HepG2 (cell line): ENCODE measurements around the gene ANKIB1. TPM values are rescaled to one million over a fixed set of nuclear protein-coding genes. Genes with fewer than 3 reads are reported as not detected.

ENCODE experiments used
- ATAC-seq: fragments of 200-7000 bp; cut with Tn5 transposase; 3 replicates; pipeline ENCODE4 v1.9.1; 2020; ENCODE audit warnings: mild to moderate bottlenecking, moderate library complexity
- BruUV-seq: library from RNA; stranded (reverse); fragments of 400-500 nt; replicated peaks from 2 replicates; lab custom pipeline; 2021; lab: Mats Ljungman, UMichigan
- CTCF ChIA-PET: fragments of 300-600 bp; formaldehyde crosslinking; extraction: SDS; loops from one replicate; lab custom pipeline; 2021; ENCODE audit warnings: low total read pairs, inconsistent platforms, low intra/inter-chr PET ratio; lab: Yijun Ruan, JAX
- POLR2A ChIA-PET: fragments of 350-600 bp; sonication (Branson Sonifier 250); formaldehyde crosslinking; loops from one replicate; lab custom pipeline; 2020; ENCODE audit warnings: antibody characterized with exemption, inconsistent platforms; lab: Yijun Ruan, JAX
- DNase-seq: peaks from one replicate; pipeline ENCODE4 v3.0.0-alpha.2; 2015; ENCODE audit warnings: low spot score
- FAIRE-seq: peaks from 3 replicates; lab custom pipeline; 2011; peaks lifted over from hg19 to GRCh38; lab: Jason Lieb, UNC
- H2AFZ ChIP-seq: one replicate; pipeline ENCODE4 v1.6.1; 2011; ENCODE audit warnings: low read length, inconsistent platforms
- H3K27ac ChIP-seq: fragments of 300-600 bp; 3 replicates; pipeline ENCODE4 v1.8.0; 2011; ENCODE audit warnings: mixed run types, mild to moderate bottlenecking, mixed read lengths, low read length, inconsistent platforms; ENCODE audit not compliant: insufficient read depth; ENCODE audit errors: extremely low read length
- H3K27me3 ChIP-seq, 2 experiments: fragments of 200-600 bp in 1 of 2; 2 replicates in 1 of 2; 3 replicates in 1 of 2; pipeline versions ENCODE4 v1.6.0 to v1.8.0; 2011; ENCODE audit warnings: low read length in 2 of 2, mild to moderate bottlenecking in 2 of 2, moderate library complexity in 2 of 2, inconsistent platforms in 1 of 2; ENCODE audit not compliant: insufficient read depth in 2 of 2, control insufficient read depth in 1 of 2
- H3K36me3 ChIP-seq, 2 experiments: fragments of 200-600 bp in 1 of 2; replicated peaks in 1 of 2; 2 replicates in 1 of 2; 3 replicates in 1 of 2; pipeline versions ENCODE4 v1.5.1 to v1.8.0; 2011; ENCODE audit warnings: low read length in 2 of 2, inconsistent platforms in 1 of 2; ENCODE audit not compliant: insufficient read depth in 2 of 2, control insufficient read depth in 1 of 2
- H3K4me1 ChIP-seq: 2 replicates; pipeline ENCODE4 v1.5.1; 2012; ENCODE audit warnings: low read length, inconsistent platforms; ENCODE audit not compliant: insufficient read depth
- H3K4me2 ChIP-seq: 2 replicates; pipeline ENCODE4 v1.6.0; 2011; ENCODE audit warnings: low read depth, low read length, inconsistent platforms
- H3K4me3 ChIP-seq, 3 experiments: fragments of 200-600 bp in 1 of 3; sonication (generic), shearing (Covaris generic) in 1 of 3; replicated peaks in 1 of 3; 2 replicates each; pipeline ENCODE4 v1.5.1; 2011 to 2016; ENCODE audit warnings: low read length in 3 of 3, inconsistent platforms in 2 of 3, low read depth in 2 of 3, mild to moderate bottlenecking in 2 of 3, control low read depth in 1 of 3, mixed read lengths in 1 of 3; ENCODE audit not compliant: insufficient read depth in 1 of 3
- H3K79me2 ChIP-seq: one replicate; pipeline ENCODE4 v1.6.1; 2011; ENCODE audit warnings: low read length, inconsistent platforms; ENCODE audit not compliant: insufficient read depth
- H3K9ac ChIP-seq: 2 replicates; pipeline ENCODE4 v1.6.0; 2011; ENCODE audit warnings: mild to moderate bottlenecking, low read depth, low read length, inconsistent platforms; ENCODE audit not compliant: insufficient read depth
- H3K9me3 ChIP-seq: 2 replicates; pipeline ENCODE4 v1.5.1; 2012; ENCODE audit warnings: mild to moderate bottlenecking, low read length
- H4K20me1 ChIP-seq: 2 replicates; pipeline ENCODE4 v1.6.0; 2011; ENCODE audit warnings: inconsistent platforms, mild to moderate bottlenecking, low read length, moderate library complexity; ENCODE audit not compliant: insufficient read depth
- ADNP ChIP-seq: sonication (generic); formaldehyde crosslinking; IDR thresholded peaks from 2 replicates; pipeline ENCODE4 v1.4.0; 2020; ENCODE audit warnings: missing genetic modification reagents
- SP5 ChIP-seq: IDR thresholded peaks from 2 replicates; pipeline ENCODE4 v1.6.1; 2016; ENCODE audit warnings: low read depth, borderline replicate concordance
- TRIM24 ChIP-seq: sonication (generic); formaldehyde crosslinking; IDR thresholded peaks from 2 replicates; pipeline ENCODE4 v1.8.0; 2022; ENCODE audit warnings: mild to moderate bottlenecking, missing genetic modification reagents
- UBTF ChIP-seq: sonication (generic); formaldehyde crosslinking; IDR thresholded peaks from 2 replicates; pipeline ENCODE4 v1.4.0; 2020; ENCODE audit warnings: mild to moderate bottlenecking, missing genetic modification reagents
- ZFP82 ChIP-seq: sonication (generic); formaldehyde crosslinking; IDR thresholded peaks from 2 replicates; pipeline ENCODE4 v1.5.1; 2020; ENCODE audit warnings: mild to moderate bottlenecking, missing genetic modification reagents, borderline replicate concordance
- ZNF563 ChIP-seq: sonication (generic); formaldehyde crosslinking; IDR thresholded peaks from 2 replicates; pipeline ENCODE4 v1.8.0; 2022; ENCODE audit warnings: mild to moderate bottlenecking, moderate library complexity, missing genetic modification reagents
- ZSCAN20 ChIP-seq: sonication (generic); formaldehyde crosslinking; IDR thresholded peaks from 2 replicates; pipeline ENCODE4 v1.4.0; 2020; ENCODE audit warnings: missing genetic modification reagents, mild to moderate bottlenecking, borderline replicate concordance
- WGBS: methylation state at CpG from one replicate; pipeline ENCODE4 v1.1.6; 2017; ENCODE audit warnings: low lambda C conversion rate; 5-methylcytosine and 5-hydroxymethylcytosine counted together
- in situ Hi-C: cut with HindIII; loops from 2 replicates; pipeline ENCODE4 v1.10.0; 2017; ENCODE audit warnings: low pct_unique_long_range_greater_than_20kb; ENCODE audit not compliant: extremely low pct_ligation_motif_present
- intact Hi-C: fragments of 100-400 bp; cut with micrococcal nuclease; formaldehyde crosslinking; loops from one replicate; pipeline ENCODE4 v1.10.0; 2022; ENCODE audit not compliant: unreplicated experiment
- polyA plus RNA-seq, 8 experiments: library from polyadenylated mRNA; depleted of rRNA in 3 of 8; stranded (reverse) in 7 of 8; unstranded in 1 of 8; fragments of >200 nt; fragmentation: Illumina TruSeq in 4 of 8; extraction: Trizol in 4 of 8; gene quantifications; 2 replicates each; pipeline versions ENCODE4 v1.2.1 to v1.2.3, GENCODE V29; 2011 to 2016; ENCODE audit warnings: low read depth in 4 of 8, missing spikeins in 1 of 8, mixed read lengths in 1 of 8; ENCODE audit not compliant: insufficient read depth in 1 of 8
- total RNA-seq, 5 experiments: library from RNA; depleted of rRNA; stranded (reverse); fragments of >200 nt; fragmentation: Illumina TruSeq; extraction: Trizol; gene quantifications; 2 replicates each; pipeline ENCODE4 v1.2.3, GENCODE V29; 2016; ENCODE audit warnings: low read depth in 1 of 5
- TF ChIP-seq, protein P1 (sequence below): sonication (generic); formaldehyde crosslinking; IDR thresholded peaks from 2 replicates; pipeline ENCODE4 v1.5.0; 2020; ENCODE audit warnings: missing genetic modification reagents
- TF ChIP-seq, protein P2 (sequence below), 2 experiments: IDR thresholded peaks; 2 replicates each; pipeline ENCODE4 v1.6.1; 2011 to 2012; ENCODE audit warnings: low read length in 2 of 2, borderline replicate concordance in 1 of 2, low read depth in 1 of 2, mild to moderate bottlenecking in 1 of 2, moderate library complexity in 1 of 2
- TF ChIP-seq, protein P3 (sequence below): IDR thresholded peaks from 2 replicates; pipeline ENCODE4 v1.4.0; 2020; ENCODE audit warnings: mild to moderate bottlenecking, missing genetic modification reagents

The ANKIB1 gene
- total and polyA plus RNA-seq, 2 of the 13 experiments (the other 11 are each of a cell fraction or from before 2014, with no cell fraction given): 28.7 to 29.6 TPM

DNA sequence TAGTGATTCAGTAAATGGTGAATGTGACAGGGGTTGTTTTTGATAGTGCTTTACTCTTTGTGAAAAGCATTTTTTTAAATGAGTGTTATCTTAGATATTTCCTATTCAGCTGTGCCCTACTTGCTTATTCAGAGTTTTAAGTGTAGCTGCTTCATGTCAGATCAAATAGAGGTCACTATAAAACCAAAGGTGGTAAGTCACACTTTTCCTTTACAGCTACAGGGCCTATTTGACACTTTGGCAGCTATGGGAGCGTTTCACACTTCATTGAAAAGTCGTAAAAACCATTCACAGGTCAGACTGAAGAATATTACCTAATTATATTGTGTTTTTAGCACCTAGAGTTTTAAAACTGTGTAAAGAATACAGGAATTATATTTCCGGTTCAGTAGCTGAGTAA, 67.3 kb downstream of the ANKIB1 start (continued):
- TF ChIP-seq UBTF (CRISPR knock-in tag): no peak
- TF ChIP-seq ADNP (CRISPR knock-in tag): no peak
- no peak for TF ChIP-seq ZFP82 (CRISPR knock-in tag)
- no peak for TF ChIP-seq SP5 (CRISPR knock-in tag)
- TF ChIP-seq, protein P1, sequence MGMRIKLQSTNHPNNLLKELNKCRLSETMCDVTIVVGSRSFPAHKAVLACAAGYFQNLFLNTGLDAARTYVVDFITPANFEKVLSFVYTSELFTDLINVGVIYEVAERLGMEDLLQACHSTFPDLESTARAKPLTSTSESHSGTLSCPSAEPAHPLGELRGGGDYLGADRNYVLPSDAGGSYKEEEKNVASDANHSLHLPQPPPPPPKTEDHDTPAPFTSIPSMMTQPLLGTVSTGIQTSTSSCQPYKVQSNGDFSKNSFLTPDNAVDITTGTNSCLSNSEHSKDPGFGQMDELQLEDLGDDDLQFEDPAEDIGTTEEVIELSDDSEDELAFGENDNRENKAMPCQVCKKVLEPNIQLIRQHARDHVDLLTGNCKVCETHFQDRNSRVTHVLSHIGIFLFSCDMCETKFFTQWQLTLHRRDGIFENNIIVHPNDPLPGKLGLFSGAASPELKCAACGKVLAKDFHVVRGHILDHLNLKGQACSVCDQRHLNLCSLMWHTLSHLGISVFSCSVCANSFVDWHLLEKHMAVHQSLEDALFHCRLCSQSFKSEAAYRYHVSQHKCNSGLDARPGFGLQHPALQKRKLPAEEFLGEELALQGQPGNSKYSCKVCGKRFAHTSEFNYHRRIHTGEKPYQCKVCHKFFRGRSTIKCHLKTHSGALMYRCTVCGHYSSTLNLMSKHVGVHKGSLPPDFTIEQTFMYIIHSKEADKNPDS (CRISPR knock-in tag): no peak

- Histone ChIP-seq H3K36me3 (peaks cover 3 to 9% of the 10 kb centered on the region in 2 experiments; a peak in 3 of 5 replicates), H3K4me3 (no peak overlapping the region), H3K79me2 (no peaks in the 10 kb centered on the region), H3K9ac (no peak overlapping the region), H3K9me3 (no peaks in the 10 kb centered on the region), H2AFZ (no peak overlapping the region), H3K27ac (no peak overlapping the region), H3K4me2 (no peak overlapping the region), H3K27me3 (no peaks in the 10 kb centered on the region), H4K20me1 (no peaks in the 10 kb centered on the region), H3K4me1 (no peaks in the 10 kb centered on the region)
- intact Hi-C loops (no loop called here), in situ Hi-C loops (no loop called here)
- FAIRE-seq (no peak), ATAC-seq (no peak), DNase-seq (no peak)
- ChIA-PET CTCF (no interaction called here), POLR2A (no interaction called here)
- WGBS: 100% methylated on average over 3 of the region's 3 CpGs
- BruUV-seq: no TSS peak
- TF ChIP-seq ZNF563 (CRISPR knock-in tag): no peak
- TF ChIP-seq, protein P2, sequence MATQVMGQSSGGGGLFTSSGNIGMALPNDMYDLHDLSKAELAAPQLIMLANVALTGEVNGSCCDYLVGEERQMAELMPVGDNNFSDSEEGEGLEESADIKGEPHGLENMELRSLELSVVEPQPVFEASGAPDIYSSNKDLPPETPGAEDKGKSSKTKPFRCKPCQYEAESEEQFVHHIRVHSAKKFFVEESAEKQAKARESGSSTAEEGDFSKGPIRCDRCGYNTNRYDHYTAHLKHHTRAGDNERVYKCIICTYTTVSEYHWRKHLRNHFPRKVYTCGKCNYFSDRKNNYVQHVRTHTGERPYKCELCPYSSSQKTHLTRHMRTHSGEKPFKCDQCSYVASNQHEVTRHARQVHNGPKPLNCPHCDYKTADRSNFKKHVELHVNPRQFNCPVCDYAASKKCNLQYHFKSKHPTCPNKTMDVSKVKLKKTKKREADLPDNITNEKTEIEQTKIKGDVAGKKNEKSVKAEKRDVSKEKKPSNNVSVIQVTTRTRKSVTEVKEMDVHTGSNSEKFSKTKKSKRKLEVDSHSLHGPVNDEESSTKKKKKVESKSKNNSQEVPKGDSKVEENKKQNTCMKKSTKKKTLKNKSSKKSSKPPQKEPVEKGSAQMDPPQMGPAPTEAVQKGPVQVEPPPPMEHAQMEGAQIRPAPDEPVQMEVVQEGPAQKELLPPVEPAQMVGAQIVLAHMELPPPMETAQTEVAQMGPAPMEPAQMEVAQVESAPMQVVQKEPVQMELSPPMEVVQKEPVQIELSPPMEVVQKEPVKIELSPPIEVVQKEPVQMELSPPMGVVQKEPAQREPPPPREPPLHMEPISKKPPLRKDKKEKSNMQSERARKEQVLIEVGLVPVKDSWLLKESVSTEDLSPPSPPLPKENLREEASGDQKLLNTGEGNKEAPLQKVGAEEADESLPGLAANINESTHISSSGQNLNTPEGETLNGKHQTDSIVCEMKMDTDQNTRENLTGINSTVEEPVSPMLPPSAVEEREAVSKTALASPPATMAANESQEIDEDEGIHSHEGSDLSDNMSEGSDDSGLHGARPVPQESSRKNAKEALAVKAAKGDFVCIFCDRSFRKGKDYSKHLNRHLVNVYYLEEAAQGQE (IDR thresholded peaks at IDR 0.05; ENCODE audit: borderline replicate concordance in 1 of 2, low read depth in 1 of 2, low read length in 2 of 2): no peak
- TF ChIP-seq, protein P3, sequence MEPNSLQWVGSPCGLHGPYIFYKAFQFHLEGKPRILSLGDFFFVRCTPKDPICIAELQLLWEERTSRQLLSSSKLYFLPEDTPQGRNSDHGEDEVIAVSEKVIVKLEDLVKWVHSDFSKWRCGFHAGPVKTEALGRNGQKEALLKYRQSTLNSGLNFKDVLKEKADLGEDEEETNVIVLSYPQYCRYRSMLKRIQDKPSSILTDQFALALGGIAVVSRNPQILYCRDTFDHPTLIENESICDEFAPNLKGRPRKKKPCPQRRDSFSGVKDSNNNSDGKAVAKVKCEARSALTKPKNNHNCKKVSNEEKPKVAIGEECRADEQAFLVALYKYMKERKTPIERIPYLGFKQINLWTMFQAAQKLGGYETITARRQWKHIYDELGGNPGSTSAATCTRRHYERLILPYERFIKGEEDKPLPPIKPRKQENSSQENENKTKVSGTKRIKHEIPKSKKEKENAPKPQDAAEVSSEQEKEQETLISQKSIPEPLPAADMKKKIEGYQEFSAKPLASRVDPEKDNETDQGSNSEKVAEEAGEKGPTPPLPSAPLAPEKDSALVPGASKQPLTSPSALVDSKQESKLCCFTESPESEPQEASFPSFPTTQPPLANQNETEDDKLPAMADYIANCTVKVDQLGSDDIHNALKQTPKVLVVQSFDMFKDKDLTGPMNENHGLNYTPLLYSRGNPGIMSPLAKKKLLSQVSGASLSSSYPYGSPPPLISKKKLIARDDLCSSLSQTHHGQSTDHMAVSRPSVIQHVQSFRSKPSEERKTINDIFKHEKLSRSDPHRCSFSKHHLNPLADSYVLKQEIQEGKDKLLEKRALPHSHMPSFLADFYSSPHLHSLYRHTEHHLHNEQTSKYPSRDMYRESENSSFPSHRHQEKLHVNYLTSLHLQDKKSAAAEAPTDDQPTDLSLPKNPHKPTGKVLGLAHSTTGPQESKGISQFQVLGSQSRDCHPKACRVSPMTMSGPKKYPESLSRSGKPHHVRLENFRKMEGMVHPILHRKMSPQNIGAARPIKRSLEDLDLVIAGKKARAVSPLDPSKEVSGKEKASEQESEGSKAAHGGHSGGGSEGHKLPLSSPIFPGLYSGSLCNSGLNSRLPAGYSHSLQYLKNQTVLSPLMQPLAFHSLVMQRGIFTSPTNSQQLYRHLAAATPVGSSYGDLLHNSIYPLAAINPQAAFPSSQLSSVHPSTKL (CRISPR knock-in tag): no peak
- TF ChIP-seq TRIM24 (CRISPR knock-in tag): no peak
- no peak for TF ChIP-seq ZSCAN20 (CRISPR knock-in tag)
Measured at GRCh38 chr7:92319243-92319642, 73.5 kb downstream of the ANKIB1 start.
